ENCODE data around the gene PGAM2. TPM values are rescaled to one million over a fixed set of nuclear protein-coding genes. Genes with fewer than 3 reads are reported as not detected.

The PGAM2 gene
- total and polyA plus RNA-seq, 2 of the 13 experiments (the other 11 are each of a cell fraction or from before 2014, with no cell fraction given) = 0.22 TPM; not detected in 1

DNA sequence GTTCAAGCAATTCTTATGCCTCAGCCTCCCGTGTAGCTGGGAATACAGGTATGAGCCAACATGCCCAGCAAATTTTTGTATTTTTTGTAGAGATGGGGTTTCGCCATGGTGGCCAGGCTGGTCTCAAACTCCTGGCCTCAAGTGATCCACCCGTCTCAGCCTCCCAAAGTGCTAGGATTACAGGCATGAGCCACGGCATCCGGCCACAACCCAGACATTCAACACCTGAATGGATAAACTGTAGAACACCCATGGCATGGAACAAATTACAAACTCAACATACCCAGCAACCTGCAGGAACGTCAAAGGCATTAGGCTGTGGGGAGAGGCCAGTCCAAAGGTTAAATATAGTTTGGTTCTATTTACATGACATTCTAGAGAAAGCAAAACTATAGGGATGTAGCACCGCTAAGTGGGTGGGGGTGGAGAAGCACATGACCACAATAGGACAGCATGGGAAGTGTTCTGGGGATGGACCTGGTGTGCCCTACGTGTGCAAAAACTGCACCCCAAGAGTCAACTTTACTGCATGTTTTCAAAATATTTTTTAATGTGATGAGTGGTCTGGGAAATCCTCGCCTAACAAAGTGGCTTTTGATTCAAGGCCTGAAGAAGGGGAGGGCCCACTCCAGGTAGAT lies 6.5 kb upstream of the PGAM2 start (continued):
- TF ChIP-seq, protein P1, sequence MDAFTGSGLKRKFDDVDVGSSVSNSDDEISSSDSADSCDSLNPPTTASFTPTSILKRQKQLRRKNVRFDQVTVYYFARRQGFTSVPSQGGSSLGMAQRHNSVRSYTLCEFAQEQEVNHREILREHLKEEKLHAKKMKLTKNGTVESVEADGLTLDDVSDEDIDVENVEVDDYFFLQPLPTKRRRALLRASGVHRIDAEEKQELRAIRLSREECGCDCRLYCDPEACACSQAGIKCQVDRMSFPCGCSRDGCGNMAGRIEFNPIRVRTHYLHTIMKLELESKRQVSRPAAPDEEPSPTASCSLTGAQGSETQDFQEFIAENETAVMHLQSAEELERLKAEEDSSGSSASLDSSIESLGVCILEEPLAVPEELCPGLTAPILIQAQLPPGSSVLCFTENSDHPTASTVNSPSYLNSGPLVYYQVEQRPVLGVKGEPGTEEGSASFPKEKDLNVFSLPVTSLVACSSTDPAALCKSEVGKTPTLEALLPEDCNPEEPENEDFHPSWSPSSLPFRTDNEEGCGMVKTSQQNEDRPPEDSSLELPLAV (CRISPR knock-in tag; conservative IDR thresholded peaks at IDR 0.05; ENCODE audit: low read depth) = no peak
- TF ChIP-seq, protein P2, sequence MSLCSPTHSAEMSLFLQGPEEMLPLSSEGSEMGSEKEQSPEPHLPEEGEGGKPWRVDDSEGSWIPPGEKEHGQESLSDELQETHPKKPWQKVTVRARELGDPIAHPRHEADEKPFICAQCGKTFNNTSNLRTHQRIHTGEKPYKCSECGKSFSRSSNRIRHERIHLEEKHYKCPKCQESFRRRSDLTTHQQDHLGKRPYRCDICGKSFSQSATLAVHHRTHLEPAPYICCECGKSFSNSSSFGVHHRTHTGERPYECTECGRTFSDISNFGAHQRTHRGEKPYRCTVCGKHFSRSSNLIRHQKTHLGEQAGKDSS (CRISPR knock-in tag; IDR thresholded peaks at IDR 0.05; ENCODE audit: borderline replicate concordance, low read depth) = no peak
- TF ChIP-seq, protein P3, sequence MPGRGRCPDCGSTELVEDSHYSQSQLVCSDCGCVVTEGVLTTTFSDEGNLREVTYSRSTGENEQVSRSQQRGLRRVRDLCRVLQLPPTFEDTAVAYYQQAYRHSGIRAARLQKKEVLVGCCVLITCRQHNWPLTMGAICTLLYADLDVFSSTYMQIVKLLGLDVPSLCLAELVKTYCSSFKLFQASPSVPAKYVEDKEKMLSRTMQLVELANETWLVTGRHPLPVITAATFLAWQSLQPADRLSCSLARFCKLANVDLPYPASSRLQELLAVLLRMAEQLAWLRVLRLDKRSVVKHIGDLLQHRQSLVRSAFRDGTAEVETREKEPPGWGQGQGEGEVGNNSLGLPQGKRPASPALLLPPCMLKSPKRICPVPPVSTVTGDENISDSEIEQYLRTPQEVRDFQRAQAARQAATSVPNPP (CRISPR knock-in tag; IDR thresholded peaks at IDR 0.05) = 0 out of 2 replicates have a peak, but pooled peaks have one; percentile 29
- TF ChIP-seq, protein P4, sequence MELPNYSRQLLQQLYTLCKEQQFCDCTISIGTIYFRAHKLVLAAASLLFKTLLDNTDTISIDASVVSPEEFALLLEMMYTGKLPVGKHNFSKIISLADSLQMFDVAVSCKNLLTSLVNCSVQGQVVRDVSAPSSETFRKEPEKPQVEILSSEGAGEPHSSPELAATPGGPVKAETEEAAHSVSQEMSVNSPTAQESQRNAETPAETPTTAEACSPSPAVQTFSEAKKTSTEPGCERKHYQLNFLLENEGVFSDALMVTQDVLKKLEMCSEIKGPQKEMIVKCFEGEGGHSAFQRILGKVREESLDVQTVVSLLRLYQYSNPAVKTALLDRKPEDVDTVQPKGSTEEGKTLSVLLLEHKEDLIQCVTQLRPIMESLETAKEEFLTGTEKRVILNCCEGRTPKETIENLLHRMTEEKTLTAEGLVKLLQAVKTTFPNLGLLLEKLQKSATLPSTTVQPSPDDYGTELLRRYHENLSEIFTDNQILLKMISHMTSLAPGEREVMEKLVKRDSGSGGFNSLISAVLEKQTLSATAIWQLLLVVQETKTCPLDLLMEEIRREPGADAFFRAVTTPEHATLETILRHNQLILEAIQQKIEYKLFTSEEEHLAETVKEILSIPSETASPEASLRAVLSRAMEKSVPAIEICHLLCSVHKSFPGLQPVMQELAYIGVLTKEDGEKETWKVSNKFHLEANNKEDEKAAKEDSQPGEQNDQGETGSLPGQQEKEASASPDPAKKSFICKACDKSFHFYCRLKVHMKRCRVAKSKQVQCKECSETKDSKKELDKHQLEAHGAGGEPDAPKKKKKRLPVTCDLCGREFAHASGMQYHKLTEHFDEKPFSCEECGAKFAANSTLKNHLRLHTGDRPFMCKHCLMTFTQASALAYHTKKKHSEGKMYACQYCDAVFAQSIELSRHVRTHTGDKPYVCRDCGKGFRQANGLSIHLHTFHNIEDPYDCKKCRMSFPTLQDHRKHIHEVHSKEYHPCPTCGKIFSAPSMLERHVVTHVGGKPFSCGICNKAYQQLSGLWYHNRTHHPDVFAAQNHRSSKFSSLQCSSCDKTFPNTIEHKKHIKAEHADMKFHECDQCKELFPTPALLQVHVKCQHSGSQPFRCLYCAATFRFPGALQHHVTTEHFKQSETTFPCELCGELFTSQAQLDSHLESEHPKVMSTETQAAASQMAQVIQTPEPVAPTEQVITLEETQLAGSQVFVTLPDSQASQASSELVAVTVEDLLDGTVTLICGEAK (IDR thresholded peaks at IDR 0.05) = no peak
- TF ChIP-seq, protein P4 (CRISPR knock-in tag; IDR thresholded peaks at IDR 0.05) = no peak
- no peak for TF ChIP-seq HMG20A (CRISPR knock-in tag; IDR thresholded peaks at IDR 0.05; ENCODE audit: borderline replicate concordance)
- no peak for TF ChIP-seq RORA (CRISPR knock-in tag; IDR thresholded peaks at IDR 0.05)
- TF ChIP-seq ZFP36L1 (CRISPR knock-in tag; IDR thresholded peaks at IDR 0.05) = 0 out of 2 replicates have a peak, but pooled peaks have one; percentile 32
- TF ChIP-seq ZNF432 (CRISPR knock-in tag; IDR thresholded peaks at IDR 0.05; ENCODE audit: borderline replicate concordance) = no peak
- TF ChIP-seq TEAD2 (CRISPR knock-in tag; IDR thresholded peaks at IDR 0.05) = no peak
- no peak for TF ChIP-seq ZNF274 (CRISPR knock-in tag; IDR thresholded peaks at IDR 0.05)
- TF ChIP-seq ZNF777 (CRISPR knock-in tag; IDR thresholded peaks at IDR 0.05) = no peak
- 0 out of 2 replicates have a peak, but pooled peaks have one; percentile 30 for TF ChIP-seq SMAD3 (CRISPR knock-in tag; IDR thresholded peaks at IDR 0.05)
- no peak for TF ChIP-seq FOXP1 (IDR thresholded peaks at IDR 0.05)
- TF ChIP-seq FOXP1 (CRISPR knock-in tag; IDR thresholded peaks at IDR 0.05) = peak; percentile 26; the same call in 1 of the 2 replicates
- TF ChIP-seq ZNF446 (CRISPR knock-in tag; IDR thresholded peaks at IDR 0.05) = no peak
- no peak for TF ChIP-seq ZNF678 (CRISPR knock-in tag; IDR thresholded peaks at IDR 0.05)

All from HepG2 (cell line).